Measurements from ENCODE around the gene BORCS8. TPM values are rescaled to one million over a fixed set of nuclear protein-coding genes. Genes with fewer than 3 reads are reported as not detected.
"Not testable (repeated sequence)": the region's sequence is repeated elsewhere in the genome, so short reads cannot be mapped to it uniquely, and the experiment has no call there.

The BORCS8 gene
- total RNA-seq, 1 donor from 2014 or later, result 33.9 TPM

DNA sequence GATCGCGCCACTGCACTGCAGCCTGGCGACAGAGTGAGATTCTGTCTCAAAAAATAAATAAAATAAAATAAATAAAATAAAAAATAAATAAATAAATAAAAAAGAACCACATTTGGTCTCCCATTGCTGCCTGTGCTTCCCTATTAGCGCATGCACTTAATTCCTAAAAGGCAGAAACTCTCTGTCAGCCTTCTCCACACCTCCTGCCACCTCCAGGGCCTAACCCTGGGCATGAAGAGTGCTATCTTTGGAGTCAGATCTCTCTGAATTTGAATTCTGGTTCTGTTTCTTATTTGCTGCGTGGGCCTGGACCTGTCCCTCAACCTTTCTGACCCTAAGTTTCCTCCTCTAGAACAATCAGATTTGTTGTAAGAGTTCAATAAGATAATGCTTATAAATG lies 31.1 kb upstream of the BORCS8 start:
- TF ChIP-seq, protein P1, sequence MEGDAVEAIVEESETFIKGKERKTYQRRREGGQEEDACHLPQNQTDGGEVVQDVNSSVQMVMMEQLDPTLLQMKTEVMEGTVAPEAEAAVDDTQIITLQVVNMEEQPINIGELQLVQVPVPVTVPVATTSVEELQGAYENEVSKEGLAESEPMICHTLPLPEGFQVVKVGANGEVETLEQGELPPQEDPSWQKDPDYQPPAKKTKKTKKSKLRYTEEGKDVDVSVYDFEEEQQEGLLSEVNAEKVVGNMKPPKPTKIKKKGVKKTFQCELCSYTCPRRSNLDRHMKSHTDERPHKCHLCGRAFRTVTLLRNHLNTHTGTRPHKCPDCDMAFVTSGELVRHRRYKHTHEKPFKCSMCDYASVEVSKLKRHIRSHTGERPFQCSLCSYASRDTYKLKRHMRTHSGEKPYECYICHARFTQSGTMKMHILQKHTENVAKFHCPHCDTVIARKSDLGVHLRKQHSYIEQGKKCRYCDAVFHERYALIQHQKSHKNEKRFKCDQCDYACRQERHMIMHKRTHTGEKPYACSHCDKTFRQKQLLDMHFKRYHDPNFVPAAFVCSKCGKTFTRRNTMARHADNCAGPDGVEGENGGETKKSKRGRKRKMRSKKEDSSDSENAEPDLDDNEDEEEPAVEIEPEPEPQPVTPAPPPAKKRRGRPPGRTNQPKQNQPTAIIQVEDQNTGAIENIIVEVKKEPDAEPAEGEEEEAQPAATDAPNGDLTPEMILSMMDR (IDR thresholded peaks at IDR 0.05; ENCODE audit: unreplicated experiment), result no peak
- H3K4me3 Mint-ChIP-seq (ENCODE audit: low read depth), result no peak overlapping the region
- H3K27me3 Mint-ChIP-seq, result peaks cover 33% of the 10 kb centered on the region
- DNase-seq (ENCODE audit: low spot score, unreplicated experiment), result no peak
- H3K4me1 Mint-ChIP-seq (ENCODE audit: low read depth), result no peaks in the 10 kb centered on the region
- H3K27ac Mint-ChIP-seq, result no peak overlapping the region
- no peaks in the 10 kb centered on the region for H3K36me3 Mint-ChIP-seq (ENCODE audit: insufficient read depth)
- H3K9me3 Mint-ChIP-seq (ENCODE audit: low read depth), result no peaks in the 10 kb centered on the region

GRCh38 chr19:19221000-19221399 lies 29.0 kb upstream of the BORCS8 start:
- H3K27me3 Mint-ChIP-seq, result peaks cover 41% of the 10 kb centered on the region
- DNase-seq (ENCODE audit: low spot score, unreplicated experiment); H3K27ac Mint-ChIP-seq; H3K4me3 Mint-ChIP-seq (ENCODE audit: low read depth); H3K9me3 Mint-ChIP-seq (ENCODE audit: low read depth); H3K4me1 Mint-ChIP-seq (ENCODE audit: low read depth); H3K36me3 Mint-ChIP-seq (ENCODE audit: insufficient read depth): not testable (repeated sequence)

GRCh38 chr19:19218911-19219310 lies 27.0 kb upstream of the BORCS8 start:
- Mint-ChIP-seq H3K4me3 (ENCODE audit: low read depth) (no peak overlapping the region), H3K36me3 (ENCODE audit: insufficient read depth) (no peaks in the 10 kb centered on the region), H3K27me3 (peaks cover 41% of the 10 kb centered on the region), H3K27ac (no peak overlapping the region), H3K9me3 (ENCODE audit: low read depth) (peaks cover 3% of the 10 kb centered on the region), H3K4me1 (ENCODE audit: low read depth) (no peaks in the 10 kb centered on the region)
- TF ChIP-seq, protein P1 (IDR thresholded peaks at IDR 0.05; ENCODE audit: unreplicated experiment), result no peak
- no peak for DNase-seq (ENCODE audit: low spot score, unreplicated experiment)

DNA sequence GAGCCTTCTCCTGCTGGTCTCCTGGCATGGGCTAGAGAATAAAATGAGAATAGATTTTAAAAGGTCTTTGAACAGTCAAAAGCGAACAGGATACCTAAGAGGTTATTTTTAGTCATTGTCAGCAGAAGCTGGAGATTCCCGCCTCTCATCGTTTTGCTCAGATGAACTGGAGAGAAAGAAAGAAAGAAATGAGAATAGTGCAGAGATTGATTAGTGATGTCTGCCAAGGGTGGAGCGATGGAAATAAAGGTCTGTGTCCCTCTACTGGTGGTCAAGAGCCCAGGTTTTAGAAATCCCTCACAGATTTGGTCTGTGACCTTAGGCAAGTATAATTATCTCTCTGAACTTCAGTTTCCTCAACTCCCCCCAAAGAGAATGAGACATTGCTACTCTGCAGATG lies 25.1 kb upstream of the BORCS8 start:
- TF ChIP-seq, protein P1 (IDR thresholded peaks at IDR 0.05; ENCODE audit: unreplicated experiment), result no peak
- Mint-ChIP-seq H3K4me1 (ENCODE audit: low read depth) (no peaks in the 10 kb centered on the region), H3K27ac (no peak overlapping the region), H3K36me3 (ENCODE audit: insufficient read depth) (no peaks in the 10 kb centered on the region), H3K27me3 (peaks cover 48% of the 10 kb centered on the region), H3K9me3 (ENCODE audit: low read depth) (peaks cover 3% of the 10 kb centered on the region), H3K4me3 (ENCODE audit: low read depth) (no peak overlapping the region)
- DNase-seq (ENCODE audit: low spot score, unreplicated experiment), result no peak

GRCh38 chr19:19215792-19216191 lies 23.8 kb upstream of the BORCS8 start:
- peaks cover 59% of the 10 kb centered on the region for H3K27me3 Mint-ChIP-seq

GRCh38 chr19:19214892-19215291 lies 22.9 kb upstream of the BORCS8 start:
- peaks cover 64% of the 10 kb centered on the region for H3K27me3 Mint-ChIP-seq
- TF ChIP-seq, protein P1 (IDR thresholded peaks at IDR 0.05; ENCODE audit: unreplicated experiment), result no peak
- no peak overlapping the region for H3K27ac Mint-ChIP-seq
- H3K36me3 Mint-ChIP-seq (ENCODE audit: insufficient read depth), result no peaks in the 10 kb centered on the region
- peak; percentile 86 for DNase-seq (ENCODE audit: low spot score, unreplicated experiment)
- peaks cover 3% of the 10 kb centered on the region for H3K9me3 Mint-ChIP-seq (ENCODE audit: low read depth)
- no peaks in the 10 kb centered on the region for H3K4me1 Mint-ChIP-seq (ENCODE audit: low read depth)
- no peak overlapping the region for H3K4me3 Mint-ChIP-seq (ENCODE audit: low read depth)

More at GRCh38 chr19:19215792-19216191, 23.8 kb upstream of the BORCS8 start:
- Mint-ChIP-seq H3K4me1 (ENCODE audit: low read depth) (no peaks in the 10 kb centered on the region), H3K27ac (no peak overlapping the region), H3K9me3 (ENCODE audit: low read depth) (peaks cover 3% of the 10 kb centered on the region), H3K4me3 (ENCODE audit: low read depth) (no peak overlapping the region), H3K36me3 (ENCODE audit: insufficient read depth) (no peaks in the 10 kb centered on the region)
- TF ChIP-seq, protein P1 (IDR thresholded peaks at IDR 0.05; ENCODE audit: unreplicated experiment), result no peak
- DNase-seq (ENCODE audit: low spot score, unreplicated experiment), result no peak

Measured in progenitor cell of endocrine pancreas (in vitro differentiated cells).